Endometrium (tissue), 2 donors: ENCODE data around the gene DNAJC5G.
"Not testable (repeated sequence)": the region's sequence is repeated elsewhere in the genome, so short reads cannot be mapped to it uniquely, and the experiment has no call there.

Experiments used
- FAIRE-seq: peaks from 2 replicates; lab custom pipeline; 2012; peaks lifted over from hg19 to GRCh38; lab: Jason Lieb, UNC
- donor health status: control.
- donor health status: control.

The DNAJC5G gene

DNA sequence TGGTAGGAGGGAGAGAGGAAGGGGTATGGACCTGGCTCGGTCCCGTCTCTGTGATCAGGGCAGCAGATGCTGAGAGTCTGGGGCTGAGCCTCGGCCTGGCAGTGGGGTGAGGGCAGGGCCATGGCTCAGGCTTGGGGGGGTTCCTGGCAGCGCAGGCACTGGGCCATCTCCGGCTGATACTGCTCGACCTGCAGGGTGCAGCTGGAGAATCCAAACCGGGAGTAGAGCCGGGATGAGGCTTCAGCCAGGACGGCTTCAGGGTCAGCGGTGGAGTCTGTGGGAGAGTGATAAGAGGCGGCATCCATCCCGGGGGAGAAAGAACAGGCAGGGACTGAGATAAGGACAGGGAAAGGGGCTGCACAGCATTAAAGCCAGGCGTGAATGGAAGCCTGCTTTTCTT lies 20.0 kb upstream of the DNAJC5G start:
- no peak for FAIRE-seq

DNA sequence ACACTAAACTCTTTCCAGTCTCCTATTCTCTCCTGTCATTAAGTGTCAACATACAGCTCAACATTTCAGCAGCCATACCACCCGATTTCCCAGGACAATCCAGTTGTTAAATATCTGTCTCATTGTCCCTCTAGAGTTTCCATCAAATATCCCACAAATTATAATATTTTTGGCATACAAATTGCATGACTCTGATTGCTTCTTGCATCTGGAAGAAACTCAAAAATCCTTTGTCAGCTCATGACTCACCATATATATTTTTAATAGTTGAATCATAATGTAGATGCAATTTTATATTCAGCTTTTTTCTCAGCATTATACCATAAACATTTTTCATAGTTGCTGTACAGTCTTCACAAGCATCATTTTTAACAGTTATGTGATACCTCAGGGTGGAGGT lies 19.6 kb upstream of the DNAJC5G start:
- no peak for FAIRE-seq

DNA sequence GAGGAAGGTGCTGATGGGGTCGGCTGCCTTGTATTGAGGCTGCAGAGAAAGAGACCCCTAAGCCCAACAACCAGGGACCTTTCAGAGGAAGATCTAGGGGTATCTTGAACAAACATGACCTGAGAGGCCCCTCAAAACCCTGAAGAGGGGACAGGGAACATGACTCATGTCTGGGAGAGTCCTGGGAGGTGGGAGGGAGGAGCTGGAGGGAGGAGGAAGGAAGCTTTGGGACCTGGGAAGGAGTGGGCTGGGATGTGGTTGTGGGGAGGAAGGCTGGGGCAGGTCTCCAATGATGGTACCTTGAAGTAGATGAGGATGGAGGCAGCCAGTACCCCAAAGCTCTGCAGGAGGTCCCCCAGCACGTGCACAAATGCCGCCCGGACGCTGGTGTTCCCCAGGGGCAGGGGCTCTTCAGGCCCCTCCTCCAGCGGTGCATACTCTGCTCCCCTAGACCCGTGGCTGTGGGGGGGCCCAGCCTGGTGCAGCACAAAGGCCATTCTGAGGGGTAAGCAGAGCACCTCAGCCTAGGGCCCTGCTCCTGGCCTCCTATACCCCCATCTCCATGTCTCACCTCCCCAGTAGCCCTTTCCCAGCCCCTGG lies 18.3 kb upstream of the DNAJC5G start:
- no peak for FAIRE-seq

DNA sequence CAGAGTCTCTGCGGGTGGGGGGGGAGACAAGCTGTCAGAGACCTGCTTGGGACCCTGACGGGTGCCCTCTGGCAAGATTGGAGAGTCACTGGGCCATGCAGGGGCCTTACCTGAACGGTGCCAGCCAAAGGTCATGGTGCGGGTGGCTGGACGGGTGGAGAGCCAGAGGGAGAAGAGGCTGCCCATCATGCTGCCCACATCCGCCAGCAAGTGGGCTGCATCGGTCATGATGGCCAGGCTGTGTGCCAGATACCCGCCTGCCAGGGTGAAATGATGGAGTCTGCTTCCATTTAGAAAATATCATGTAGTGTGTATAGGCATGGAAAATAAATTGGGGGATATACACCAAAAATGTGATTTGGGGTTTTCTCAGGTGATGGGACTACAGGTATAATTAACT lies 17.2 kb upstream of the DNAJC5G start:
- no peak for FAIRE-seq

DNA sequence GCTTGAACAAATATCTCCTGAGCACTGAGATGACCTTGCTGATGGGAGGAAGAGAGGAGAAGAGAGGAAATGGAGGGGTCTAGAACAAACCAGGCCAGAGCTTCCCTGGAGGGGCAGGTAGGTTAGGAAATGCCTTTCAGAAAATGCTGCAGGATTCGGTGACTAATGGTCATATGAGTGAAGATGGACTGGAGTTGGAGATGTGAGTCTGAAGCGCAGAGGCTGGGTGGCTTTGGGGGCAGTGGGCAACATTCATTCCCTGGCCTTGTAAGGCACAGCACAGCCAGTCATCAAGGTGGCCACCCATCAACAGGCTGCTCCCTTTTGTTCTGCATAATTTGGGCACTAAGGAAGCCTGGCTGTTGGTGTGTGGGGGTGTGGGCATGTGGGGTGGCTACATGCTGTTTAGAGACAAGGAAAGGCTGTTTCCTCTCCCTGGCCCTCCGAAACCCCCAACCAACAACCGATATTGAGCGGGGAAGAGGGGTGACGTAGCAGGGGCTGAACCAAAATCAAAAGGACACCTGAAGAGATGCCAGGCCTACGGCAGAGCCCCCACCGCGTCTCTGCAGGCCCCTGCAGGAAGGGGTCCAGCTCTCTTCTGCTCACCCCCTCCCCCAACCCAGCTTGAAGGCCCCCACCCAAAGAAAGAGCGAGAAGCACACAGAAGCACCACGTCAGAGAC lies 13.8 kb upstream of the DNAJC5G start:
- no peak for FAIRE-seq

DNA sequence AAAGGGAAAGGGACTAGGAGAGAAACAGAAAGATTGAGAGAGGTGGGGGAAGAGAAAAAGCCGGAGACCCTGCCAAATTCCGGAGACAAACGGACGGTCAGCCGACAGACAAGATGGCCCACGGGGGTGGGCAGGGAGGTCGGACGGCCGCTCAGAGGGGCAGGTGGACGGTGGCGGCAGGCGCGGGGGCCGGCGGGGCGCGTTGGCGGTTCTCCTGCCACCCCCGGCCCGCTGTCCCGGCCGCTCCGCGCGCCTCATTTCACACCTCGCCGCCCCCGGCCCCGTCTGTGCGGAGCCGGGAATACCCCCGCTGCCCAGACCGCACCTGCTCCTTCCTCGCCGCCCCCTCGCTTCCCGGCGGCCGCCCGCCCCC lies 13.3 kb upstream of the DNAJC5G start:
- no peak for FAIRE-seq

DNA sequence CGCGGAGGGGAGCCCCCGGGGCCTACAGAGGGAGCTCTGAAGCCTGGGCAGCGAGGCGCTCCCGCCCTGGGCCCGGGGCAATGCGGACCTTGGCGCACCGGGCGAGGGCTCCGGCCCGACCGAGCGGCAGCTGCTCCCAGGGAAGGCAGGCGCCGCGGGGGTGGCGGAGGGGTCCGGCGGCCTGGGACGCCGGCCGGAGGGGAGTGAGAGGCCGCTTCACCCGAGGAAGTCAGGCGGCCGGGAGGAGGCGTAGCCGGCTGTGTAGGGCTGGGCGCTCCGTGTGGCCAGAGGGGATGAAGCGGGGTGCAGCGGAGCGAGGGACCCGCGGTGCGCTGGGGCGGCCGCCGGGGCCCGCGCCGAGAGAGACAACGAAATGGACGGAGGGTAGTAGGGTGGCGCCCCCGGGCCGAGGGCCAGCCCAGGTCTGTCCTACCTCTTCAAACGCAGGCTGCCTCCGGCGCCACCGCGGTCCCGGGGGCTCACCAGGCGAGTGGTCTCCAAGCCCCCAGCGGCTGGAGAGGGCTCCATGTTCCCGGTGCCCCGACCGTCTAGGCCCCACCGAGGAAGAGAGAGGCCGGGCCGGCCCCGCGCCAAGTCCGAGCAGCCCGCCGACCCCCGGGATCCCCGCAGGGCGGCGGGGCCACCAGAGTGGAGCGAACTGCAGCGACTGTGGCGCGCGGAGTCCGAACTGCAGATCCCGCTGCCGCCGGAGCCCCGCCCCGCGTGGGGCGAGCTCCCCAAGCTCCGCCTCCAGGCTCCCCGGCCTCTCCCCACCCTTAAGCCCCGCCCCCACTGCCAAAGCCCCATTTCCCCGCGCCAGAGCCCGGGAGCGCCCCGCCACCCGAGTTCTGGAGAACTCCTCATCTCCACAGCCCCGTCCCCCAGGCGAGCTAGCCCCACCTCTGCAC lies 12.6 kb upstream of the DNAJC5G start, which contains the start of gene SLC30A3:
Gene SLC30A3 (minus strand): TSS at position 669 of the 908 bp plus-strand sequence. CDS start 141 bp downstream, at position 528.
- FAIRE-seq: no peak

DNA sequence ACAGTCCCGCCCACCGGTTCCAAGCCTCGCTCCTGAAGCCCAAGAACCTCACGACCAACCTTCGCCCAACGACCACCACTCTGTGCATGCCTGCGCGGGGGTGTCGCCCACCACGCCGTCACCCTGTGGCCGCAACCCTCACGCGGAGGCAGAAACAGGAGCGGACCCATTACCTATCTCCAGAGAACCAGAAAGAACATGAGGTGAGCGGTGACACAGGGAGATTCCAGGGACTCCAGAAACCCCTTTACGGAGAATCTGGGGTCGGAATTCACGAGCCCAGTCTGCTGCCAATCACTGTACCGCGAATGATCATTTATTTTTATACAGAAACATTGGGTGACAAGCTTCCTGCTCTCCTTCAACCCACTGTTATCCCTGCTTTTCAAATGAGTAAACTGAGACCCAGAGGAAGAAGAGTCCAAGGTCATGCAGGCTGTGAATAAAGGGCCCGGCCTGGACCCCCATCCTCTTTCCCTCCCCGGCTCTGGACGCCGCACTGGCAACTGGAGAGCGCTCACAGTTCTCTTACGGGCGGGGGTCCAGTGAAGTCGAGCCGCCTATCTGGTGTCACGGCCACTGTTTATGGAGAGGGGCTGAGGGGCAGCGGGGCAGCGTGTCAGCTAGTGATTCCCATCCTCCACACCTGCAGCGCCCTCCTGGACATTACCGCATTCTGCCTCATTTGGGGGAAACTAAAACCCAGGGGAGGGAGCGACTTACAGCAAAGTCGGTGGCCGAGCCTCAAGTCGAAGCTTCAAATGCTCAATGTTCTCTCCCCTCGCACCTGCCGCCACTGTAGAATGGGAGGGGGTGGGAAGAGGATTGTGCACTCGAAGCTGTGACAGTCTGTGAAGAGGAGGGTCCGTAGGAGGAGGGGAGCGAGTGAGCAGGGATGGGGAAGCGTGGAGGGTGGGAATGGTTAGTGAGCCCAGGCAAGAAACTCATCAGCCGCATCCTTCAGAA lies 11.7 kb upstream of the DNAJC5G start:
- FAIRE-seq: no peak

DNA sequence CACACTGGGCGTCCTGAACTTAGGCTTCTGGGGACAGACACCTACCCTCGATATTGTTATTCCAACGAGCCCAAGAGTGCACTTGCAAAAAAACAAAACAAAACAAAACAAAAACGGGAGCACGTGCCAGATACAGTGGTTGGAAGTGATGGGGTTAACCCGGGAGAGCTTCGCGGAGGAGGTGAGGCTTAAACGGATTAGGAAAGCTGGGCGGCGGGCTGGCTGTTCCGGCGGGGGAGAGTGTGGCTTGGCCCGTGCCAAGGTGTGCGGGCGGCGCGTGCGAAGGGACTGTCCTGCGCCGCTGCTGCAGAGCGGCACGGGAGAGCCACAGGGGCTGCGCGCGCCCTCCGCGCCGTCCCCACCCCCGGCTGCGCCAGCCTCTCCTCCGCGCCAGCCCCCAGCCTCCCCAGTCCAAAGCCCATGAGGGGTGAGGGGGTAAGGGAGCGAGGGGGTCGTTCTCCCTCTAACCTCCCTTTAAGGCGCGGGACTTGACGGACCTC lies 10.9 kb upstream of the DNAJC5G start:
- no peak for FAIRE-seq

DNA sequence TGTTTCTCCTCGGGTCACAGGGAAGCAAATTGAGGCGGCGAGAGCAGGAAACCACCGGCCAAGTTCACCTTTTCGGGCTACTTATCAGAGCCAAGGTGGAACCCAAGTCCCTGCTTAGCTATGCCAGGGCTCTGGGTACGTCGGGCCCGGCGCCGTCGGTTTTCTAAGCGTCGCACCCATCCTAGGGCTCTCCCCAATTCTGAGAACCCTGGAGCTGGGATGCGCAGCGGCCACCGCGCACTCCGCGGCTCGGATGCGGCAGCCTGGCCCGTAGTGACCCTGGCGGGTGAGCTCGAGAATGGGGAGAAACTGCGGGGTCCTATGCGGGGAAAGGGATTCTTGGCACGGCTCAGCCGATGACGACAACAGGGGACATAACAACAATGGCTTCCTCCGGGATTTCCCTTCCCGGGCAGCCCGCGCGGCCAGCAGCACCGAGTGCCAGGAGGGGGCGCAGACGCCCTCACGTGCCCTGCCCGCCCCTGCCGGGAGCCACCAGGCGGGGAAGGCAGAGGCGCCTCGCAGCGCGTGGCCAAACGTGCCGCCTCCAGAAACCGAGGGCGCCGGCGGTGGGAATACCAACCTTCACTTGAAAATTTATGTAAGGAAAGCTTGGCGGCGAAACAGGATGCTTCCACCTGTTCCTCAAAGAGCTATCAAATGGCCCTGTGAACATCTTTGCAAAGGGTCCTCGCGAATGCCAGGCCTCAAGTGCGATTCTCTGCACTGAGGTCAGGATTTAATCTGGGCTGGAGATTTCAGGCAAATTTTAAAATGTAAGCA lies 10.3 kb upstream of the DNAJC5G start:
- FAIRE-seq: no peak

DNA sequence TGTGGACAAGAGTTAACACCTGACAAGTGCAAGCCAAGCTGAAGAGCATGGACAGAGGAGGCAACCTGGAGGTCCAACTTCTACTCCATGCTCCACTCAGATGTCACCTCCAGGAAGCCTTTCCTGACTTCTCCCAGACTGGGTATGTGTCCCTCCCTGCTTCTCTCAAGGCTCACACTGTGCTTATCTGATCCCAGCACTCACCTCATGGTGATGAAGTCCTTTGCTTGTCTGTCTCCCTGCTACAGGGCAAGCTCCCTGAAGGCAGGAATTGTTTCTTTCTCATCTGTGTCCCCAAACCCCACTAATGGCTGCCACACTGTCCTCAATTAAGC lies 9.7 kb upstream of the DNAJC5G start:
- no peak for FAIRE-seq

DNA sequence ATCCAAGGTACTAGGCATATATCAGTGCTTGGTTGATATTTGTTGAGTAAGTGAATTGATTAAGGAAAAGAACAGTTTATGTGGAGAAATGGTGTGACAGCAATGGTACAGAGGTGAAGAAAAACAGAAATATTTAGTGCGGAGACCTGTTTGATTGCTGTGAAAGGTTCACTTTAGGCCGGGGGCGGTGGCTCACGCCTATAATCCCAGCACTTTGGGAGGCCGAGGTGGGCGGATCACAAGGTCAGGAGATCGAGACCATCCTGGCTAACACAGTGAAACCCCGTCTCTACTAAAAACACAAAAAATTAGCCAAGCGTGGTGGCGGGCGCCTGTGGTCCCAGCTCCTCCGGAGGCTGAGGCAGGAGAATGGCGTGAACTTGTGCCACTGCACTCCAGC lies 6.9 kb upstream of the DNAJC5G start:
- FAIRE-seq: not testable (repeated sequence)

DNA sequence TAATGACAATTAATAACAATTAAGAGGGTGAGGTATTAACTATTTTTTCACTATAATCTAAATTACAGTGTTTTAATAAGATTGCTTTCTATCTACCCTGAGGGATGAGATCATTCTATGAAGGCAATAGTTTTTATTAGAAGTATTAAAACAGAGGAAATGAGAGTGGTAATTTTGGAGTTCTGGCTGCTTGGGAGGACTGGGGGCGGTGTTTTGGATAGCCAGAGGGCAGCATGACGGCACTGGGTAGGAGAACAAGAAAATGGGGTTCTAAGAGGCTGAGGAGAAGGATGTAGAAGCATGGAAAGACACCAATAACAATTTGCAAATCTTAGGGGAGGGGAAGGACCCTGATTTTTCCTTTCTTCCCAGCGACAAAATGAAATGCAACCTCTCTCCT lies 5.1 kb upstream of the DNAJC5G start:
- FAIRE-seq: no peak

DNA sequence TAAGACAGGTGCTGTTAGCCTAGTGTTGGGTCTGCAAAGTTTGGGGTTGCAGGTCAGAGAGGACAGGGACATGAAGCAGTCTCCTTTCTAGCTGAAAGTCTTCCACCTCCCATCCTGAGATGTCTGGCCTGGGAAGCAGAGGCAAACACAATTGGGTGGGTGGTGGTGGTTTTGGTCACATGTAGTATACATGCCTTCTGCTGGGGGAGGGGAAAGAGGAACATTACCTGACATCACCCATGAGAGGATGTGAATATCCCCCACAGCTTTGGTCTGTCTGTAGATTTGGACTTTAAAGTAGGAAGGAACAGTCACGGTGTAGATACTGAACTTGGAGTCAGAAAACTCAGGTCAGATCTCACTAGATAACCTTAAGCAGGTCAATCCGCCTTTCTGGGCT lies 4.6 kb upstream of the DNAJC5G start:
- FAIRE-seq: no peak

DNA sequence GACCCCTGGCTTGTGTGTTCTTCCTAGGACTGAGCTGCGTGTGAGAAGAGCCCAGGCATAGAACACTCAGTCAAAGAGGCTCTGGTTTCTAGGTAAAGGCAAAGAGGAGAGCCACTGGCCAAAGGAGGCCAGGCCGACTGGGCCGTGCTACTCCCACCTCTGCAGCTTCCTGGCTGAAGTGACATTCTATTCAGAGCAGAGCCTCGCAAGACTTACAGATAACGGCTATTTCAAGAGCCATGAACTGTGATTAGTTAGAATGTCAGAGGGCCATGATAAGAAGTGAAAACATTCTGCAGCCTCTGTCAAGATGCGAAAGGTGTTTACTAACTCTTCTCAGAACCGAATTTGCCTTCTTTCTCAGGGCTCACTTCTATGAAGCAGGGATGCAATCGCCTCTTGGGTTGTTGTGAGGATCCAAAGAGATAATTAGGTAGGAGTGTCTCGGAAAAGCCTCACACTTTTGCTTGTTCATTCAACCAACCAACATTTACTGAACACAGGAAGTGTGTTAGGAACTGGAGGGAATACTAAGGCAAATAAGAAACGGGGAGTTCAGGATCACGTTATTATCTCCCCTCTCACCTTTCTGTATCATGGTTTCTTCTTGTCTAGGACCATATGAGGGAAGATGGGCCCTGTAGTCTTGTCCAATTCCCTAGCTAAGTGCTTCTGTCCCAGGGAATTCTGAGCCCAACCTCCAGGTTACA lies 3.4 kb upstream of the DNAJC5G start:
- FAIRE-seq: no peak

DNA sequence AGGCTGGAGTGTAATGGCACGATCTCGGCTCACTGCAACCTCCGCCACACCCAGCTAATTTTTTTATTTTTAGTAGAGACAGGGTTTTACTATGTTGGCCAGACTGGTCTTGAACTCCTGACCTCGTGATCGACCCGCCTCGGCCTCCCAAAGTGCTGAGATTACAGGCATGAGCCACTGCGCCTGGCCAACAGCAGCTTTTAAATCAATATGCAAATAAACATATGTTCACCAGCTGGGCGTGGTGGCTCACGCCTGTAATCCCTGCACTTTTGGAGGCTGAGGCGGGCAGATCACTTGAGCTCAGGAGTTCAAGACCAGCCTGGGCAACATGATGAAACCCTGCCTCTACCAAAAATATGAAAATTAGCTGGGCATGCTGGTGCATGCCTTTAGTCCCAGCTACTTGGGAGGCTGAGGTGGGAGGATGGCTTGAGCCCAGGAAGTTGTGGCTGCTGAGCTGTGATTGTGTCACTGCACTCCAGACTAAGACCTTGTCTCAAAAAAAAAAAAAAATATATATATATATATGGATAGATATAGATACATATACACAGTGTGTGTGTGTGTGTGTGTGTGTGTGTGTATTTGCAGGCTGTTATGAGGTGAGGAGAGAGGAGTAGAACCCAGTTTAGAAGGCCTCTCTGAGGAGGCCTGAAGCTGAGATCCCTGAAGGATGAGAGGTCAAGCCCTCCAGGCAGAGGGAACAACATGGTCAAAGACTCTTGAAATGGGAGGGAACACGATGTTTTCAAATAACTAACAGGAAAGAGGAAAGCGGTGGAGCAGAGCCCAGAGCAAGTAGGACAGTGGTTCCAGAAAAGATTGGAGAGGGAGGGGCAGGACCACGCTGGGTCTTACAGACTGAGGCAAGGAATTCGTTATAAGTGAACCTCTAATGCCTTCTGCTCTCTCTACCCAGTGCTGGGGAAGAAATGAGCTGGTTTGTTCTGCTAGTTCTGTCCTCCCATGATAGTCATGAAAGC lies 2.4 kb upstream of the DNAJC5G start:
- FAIRE-seq: not testable (repeated sequence)

DNA sequence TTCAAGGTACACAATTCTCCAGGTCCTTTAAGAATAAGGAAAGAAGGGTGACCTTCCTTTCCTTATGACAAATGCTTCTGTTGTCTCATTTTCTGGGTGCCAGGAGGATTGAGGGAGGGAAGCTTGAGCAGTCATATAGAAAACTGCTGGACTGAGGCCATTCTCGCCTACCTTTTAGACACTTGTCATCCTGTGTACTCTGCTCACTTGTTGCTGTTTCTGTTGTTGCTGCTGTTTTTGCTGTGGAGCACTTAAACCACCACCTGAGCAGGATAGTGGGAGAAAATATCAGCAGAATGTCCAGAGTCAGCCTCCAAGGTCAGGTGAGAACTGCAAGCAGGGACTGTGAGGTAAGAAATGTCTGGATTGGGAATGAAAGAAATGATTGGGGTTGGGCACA lies 2.8 kb downstream of the DNAJC5G start:
- FAIRE-seq: no peak

DNA sequence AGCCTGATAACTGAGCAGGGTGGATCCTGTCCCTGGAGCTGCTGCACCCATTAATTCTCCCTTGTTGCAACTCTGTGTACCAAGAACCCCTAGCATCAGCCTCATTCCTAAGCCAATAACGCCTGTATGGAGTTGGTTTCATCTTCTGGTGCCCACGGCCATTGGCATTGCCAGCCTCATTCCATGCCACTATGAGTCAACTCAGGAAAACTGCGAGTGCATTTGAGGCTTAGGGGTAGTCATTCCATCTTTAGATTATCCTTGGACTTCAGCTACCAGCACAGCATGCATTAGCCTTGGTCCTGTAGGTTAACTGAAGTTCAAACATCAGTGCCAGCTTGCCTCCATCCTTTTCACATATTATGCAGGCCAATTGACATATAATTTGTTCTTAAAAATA lies 5.6 kb downstream of the DNAJC5G start:
- no peak for FAIRE-seq

DNA sequence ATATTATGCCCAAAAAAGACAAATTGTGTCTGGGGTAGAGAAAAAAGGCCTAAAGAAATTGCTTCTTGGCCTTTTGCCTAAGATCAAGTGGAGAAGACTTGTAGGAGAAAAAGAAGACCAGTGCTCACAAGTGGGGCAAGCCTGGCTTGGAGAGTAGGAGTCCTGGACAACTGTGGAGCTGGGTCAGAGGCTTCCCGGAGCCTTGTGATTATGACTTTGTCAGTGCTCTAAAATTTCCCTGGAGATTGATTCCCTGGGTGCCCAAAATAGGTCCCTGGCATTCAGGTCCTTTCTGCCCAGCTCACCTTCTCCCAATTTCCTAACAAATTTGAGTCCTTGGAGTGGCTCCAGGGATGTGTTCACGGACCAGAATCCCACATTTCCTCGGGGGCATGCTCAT lies 6.2 kb downstream of the DNAJC5G start:
- FAIRE-seq: no peak
